ENCODE data around the gene DDA1.

The DDA1 gene

DNA sequence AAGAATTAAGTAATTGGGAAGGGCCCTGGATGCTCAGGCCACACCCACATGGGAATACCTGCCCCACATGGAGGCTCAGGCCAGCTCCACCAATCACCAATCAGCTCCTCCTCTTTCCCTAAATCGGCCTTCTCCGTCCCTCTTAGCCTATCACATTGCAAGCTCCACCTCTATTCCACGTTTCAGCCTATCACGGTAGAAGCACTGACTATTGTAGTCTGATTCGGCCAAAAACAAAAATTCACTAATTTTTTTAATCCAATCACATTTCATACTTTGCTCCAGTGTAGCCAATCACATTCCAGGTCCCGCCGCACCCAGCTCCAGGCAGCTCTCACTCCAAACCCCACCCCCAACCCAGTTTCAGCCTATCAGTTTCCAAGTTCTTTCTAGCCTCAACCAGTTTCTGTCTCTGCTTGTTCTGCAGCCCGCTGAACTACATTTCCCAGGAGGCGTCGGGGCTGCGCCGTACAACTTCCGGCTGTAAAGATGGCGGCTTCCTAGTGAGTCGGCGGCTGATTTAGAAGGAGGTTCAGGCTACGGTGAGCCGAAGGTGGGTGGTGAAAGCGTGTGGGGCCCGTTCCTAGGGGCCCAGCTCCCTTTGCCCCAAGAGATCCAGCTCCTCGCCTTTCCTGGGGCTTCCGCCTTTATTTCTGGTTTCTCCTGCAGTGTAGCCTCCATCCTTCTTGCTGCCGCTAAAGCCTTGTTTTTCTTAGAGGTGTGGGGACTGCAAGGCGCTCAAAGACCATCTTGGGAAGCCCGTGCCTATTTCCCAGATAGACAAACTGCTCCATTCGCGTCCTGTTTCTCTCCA, 42.2 kb upstream of the DDA1 start, which contains the start of gene BABAM1 (continued):
- TF ChIP-seq ZNF76 (tag by site-specific recombination; IDR thresholded peaks at IDR 0.05; ENCODE audit: borderline replicate concordance, low read depth) (peak; percentile 95), ZBTB8A (tag by site-specific recombination; IDR thresholded peaks at IDR 0.05) (0 out of 2 replicates have a peak, but pooled peaks have one; percentile 28), ZNF394 (tag by site-specific recombination; IDR thresholded peaks at IDR 0.05; ENCODE audit: borderline replicate concordance) (no peak), ZFP3 (tag by site-specific recombination; IDR thresholded peaks at IDR 0.05; ENCODE audit: low read depth) (no peak), ZEB2 (tag by site-specific recombination; IDR thresholded peaks at IDR 0.05) (no peak; the same call in 1 of the 2 replicates), ZNF560 (tag by site-specific recombination; IDR thresholded peaks at IDR 0.05; ENCODE audit: borderline replicate concordance) (no peak), ZNF366 (tag by site-specific recombination; conservative IDR thresholded peaks at IDR 0.05) (no peak), ZNF404 (tag by site-specific recombination; IDR thresholded peaks at IDR 0.05) (no peak), ZNF791 (tag by site-specific recombination; IDR thresholded peaks at IDR 0.05) (no peak), SP2 (tag by site-specific recombination; IDR thresholded peaks at IDR 0.05) (peak; percentile 100), IKZF3 (tag by site-specific recombination; IDR thresholded peaks at IDR 0.05) (peak; percentile 38; the same call in 1 of the 2 replicates), EGR2 (tag by site-specific recombination; IDR thresholded peaks at IDR 0.05; ENCODE audit: low read depth) (peak; percentile 40), YY1 (tag by site-specific recombination; IDR thresholded peaks at IDR 0.05) (peak; percentile 89), ZNF530 (tag by site-specific recombination; IDR thresholded peaks at IDR 0.05; ENCODE audit: low read depth) (no peak), OVOL3 (tag by site-specific recombination; IDR thresholded peaks at IDR 0.05) (no peak; the same call in 1 of the 2 replicates), ZNF214 (tag by site-specific recombination; IDR thresholded peaks at IDR 0.05; ENCODE audit: borderline replicate concordance) (no peak)
- TF ChIP-seq, protein P1, sequence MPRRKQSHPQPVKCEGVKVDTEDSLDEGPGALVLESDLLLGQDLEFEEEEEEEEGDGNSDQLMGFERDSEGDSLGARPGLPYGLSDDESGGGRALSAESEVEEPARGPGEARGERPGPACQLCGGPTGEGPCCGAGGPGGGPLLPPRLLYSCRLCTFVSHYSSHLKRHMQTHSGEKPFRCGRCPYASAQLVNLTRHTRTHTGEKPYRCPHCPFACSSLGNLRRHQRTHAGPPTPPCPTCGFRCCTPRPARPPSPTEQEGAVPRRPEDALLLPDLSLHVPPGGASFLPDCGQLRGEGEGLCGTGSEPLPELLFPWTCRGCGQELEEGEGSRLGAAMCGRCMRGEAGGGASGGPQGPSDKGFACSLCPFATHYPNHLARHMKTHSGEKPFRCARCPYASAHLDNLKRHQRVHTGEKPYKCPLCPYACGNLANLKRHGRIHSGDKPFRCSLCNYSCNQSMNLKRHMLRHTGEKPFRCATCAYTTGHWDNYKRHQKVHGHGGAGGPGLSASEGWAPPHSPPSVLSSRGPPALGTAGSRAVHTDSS (tag by site-specific recombination; IDR thresholded peaks at IDR 0.05): no peak
- TF ChIP-seq, protein P2, sequence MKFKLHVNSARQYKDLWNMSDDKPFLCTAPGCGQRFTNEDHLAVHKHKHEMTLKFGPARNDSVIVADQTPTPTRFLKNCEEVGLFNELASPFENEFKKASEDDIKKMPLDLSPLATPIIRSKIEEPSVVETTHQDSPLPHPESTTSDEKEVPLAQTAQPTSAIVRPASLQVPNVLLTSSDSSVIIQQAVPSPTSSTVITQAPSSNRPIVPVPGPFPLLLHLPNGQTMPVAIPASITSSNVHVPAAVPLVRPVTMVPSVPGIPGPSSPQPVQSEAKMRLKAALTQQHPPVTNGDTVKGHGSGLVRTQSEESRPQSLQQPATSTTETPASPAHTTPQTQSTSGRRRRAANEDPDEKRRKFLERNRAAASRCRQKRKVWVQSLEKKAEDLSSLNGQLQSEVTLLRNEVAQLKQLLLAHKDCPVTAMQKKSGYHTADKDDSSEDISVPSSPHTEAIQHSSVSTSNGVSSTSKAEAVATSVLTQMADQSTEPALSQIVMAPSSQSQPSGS (tag by site-specific recombination; IDR thresholded peaks at IDR 0.05; ENCODE audit: low read depth): no peak
- TF ChIP-seq, protein P3, sequence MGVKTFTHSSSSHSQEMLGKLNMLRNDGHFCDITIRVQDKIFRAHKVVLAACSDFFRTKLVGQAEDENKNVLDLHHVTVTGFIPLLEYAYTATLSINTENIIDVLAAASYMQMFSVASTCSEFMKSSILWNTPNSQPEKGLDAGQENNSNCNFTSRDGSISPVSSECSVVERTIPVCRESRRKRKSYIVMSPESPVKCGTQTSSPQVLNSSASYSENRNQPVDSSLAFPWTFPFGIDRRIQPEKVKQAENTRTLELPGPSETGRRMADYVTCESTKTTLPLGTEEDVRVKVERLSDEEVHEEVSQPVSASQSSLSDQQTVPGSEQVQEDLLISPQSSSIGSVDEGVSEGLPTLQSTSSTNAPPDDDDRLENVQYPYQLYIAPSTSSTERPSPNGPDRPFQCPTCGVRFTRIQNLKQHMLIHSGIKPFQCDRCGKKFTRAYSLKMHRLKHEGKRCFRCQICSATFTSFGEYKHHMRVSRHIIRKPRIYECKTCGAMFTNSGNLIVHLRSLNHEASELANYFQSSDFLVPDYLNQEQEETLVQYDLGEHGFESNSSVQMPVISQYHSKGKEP (tag by site-specific recombination; IDR thresholded peaks at IDR 0.05): no peak
- TF ChIP-seq, protein P4, sequence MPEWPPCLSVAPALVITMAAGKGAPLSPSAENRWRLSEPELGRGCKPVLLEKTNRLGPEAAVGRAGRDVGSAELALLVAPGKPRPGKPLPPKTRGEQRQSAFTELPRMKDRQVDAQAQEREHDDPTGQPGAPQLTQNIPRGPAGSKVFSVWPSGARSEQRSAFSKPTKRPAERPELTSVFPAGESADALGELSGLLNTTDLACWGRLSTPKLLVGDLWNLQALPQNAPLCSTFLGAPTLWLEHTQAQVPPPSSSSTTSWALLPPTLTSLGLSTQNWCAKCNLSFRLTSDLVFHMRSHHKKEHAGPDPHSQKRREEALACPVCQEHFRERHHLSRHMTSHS (tag by site-specific recombination; IDR thresholded peaks at IDR 0.05): no peak
- TF ChIP-seq, protein P5, sequence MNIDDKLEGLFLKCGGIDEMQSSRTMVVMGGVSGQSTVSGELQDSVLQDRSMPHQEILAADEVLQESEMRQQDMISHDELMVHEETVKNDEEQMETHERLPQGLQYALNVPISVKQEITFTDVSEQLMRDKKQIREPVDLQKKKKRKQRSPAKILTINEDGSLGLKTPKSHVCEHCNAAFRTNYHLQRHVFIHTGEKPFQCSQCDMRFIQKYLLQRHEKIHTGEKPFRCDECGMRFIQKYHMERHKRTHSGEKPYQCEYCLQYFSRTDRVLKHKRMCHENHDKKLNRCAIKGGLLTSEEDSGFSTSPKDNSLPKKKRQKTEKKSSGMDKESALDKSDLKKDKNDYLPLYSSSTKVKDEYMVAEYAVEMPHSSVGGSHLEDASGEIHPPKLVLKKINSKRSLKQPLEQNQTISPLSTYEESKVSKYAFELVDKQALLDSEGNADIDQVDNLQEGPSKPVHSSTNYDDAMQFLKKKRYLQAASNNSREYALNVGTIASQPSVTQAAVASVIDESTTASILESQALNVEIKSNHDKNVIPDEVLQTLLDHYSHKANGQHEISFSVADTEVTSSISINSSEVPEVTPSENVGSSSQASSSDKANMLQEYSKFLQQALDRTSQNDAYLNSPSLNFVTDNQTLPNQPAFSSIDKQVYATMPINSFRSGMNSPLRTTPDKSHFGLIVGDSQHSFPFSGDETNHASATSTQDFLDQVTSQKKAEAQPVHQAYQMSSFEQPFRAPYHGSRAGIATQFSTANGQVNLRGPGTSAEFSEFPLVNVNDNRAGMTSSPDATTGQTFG (tag by site-specific recombination; IDR thresholded peaks at IDR 0.05; ENCODE audit: borderline replicate concordance): no peak
- TF ChIP-seq, protein P6, sequence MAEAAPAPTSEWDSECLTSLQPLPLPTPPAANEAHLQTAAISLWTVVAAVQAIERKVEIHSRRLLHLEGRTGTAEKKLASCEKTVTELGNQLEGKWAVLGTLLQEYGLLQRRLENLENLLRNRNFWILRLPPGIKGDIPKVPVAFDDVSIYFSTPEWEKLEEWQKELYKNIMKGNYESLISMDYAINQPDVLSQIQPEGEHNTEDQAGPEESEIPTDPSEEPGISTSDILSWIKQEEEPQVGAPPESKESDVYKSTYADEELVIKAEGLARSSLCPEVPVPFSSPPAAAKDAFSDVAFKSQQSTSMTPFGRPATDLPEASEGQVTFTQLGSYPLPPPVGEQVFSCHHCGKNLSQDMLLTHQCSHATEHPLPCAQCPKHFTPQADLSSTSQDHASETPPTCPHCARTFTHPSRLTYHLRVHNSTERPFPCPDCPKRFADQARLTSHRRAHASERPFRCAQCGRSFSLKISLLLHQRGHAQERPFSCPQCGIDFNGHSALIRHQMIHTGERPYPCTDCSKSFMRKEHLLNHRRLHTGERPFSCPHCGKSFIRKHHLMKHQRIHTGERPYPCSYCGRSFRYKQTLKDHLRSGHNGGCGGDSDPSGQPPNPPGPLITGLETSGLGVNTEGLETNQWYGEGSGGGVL (tag by site-specific recombination; IDR thresholded peaks at IDR 0.05): no peak
- TF ChIP-seq, protein P7, sequence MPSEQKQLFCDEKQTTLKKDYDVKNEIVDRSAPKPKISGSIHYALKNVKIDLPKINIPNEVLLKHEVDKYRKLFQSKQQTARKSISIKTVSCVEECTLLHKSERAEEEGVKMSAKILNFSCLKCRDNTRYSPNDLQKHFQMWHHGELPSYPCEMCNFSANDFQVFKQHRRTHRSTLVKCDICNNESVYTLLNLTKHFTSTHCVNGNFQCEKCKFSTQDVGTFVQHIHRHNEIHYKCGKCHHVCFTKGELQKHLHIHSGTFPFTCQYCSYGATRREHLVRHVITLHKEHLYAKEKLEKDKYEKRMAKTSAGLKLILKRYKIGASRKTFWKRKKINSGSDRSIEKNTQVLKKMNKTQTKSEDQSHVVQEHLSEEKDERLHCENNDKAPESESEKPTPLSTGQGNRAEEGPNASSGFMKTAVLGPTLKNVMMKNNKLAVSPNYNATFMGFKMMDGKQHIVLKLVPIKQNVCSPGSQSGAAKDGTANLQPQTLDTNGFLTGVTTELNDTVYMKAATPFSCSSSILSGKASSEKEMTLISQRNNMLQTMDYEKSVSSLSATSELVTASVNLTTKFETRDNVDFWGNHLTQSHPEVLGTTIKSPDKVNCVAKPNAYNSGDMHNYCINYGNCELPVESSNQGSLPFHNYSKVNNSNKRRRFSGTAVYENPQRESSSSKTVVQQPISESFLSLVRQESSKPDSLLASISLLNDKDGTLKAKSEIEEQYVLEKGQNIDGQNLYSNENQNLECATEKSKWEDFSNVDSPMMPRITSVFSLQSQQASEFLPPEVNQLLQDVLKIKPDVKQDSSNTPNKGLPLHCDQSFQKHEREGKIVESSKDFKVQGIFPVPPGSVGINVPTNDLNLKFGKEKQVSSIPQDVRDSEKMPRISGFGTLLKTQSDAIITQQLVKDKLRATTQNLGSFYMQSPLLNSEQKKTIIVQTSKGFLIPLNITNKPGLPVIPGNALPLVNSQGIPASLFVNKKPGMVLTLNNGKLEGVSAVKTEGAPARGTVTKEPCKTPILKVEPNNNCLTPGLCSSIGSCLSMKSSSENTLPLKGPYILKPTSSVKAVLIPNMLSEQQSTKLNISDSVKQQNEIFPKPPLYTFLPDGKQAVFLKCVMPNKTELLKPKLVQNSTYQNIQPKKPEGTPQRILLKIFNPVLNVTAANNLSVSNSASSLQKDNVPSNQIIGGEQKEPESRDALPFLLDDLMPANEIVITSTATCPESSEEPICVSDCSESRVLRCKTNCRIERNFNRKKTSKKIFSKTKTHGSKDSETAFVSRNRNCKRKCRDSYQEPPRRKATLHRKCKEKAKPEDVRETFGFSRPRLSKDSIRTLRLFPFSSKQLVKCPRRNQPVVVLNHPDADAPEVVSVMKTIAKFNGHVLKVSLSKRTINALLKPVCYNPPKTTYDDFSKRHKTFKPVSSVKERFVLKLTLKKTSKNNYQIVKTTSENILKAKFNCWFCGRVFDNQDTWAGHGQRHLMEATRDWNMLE (tag by site-specific recombination; conservative IDR thresholded peaks at IDR 0.05; ENCODE audit: low read depth): peak; percentile 37

Data from HEK293 (cell line).